GM20431 (cell line): Measurements from ENCODE around the gene MFSD12.
"Not testable (repeated sequence)": the region's sequence is repeated elsewhere in the genome, so short reads cannot be mapped to it uniquely, and the experiment has no call there.

Source experiments
- in situ Hi-C: fragments of 300-500 bp; cut with MseI, MboI; formaldehyde crosslinking; loops from one replicate; pipeline ENCODE4 v1.15.0; 2020; ENCODE audit warnings: low sequenced_read_pairs; ENCODE audit not compliant: unreplicated experiment

MFSD12 gene

GRCh38 chr19:3538965-3539755, 18.2 kb downstream of the MFSD12 start, which contains the start of gene TEKTIP1:
TSS of gene TEKTIP1 (plus strand) at chr19:3539174. CDS start at chr19:3539178, 4 bp downstream.
- in situ Hi-C loops, result no loop called here

- in situ Hi-C loops, result no loop called here
Measured at GRCh38 chr19:3538258-3538929, 19.0 kb downstream of the MFSD12 start.

- in situ Hi-C loops, result no loop called here
Measured at GRCh38 chr19:3537438-3538240, 19.7 kb downstream of the MFSD12 start.

- in situ Hi-C loops, result no loop called here
Measured at GRCh38 chr19:3537101-3537437, 20.3 kb downstream of the MFSD12 start.

GRCh38 chr19:3536429-3537100, 20.8 kb downstream of the MFSD12 start:
- in situ Hi-C loops, result no loop called here

- in situ Hi-C loops, result no loop called here
Measured at GRCh38 chr19:3535981-3536380, 21.4 kb downstream of the MFSD12 start.

GRCh38 chr19:3535563-3535965, 21.8 kb downstream of the MFSD12 start:
- in situ Hi-C loops, result no loop called here

GRCh38 chr19:3535235-3535535, 22.2 kb downstream of the MFSD12 start:
- in situ Hi-C loops, result no loop called here

- in situ Hi-C loops, result no loop called here
Measured at GRCh38 chr19:3534375-3535234, 22.8 kb downstream of the MFSD12 start.

GRCh38 chr19:3533563-3534216, 23.7 kb downstream of the MFSD12 start:
- in situ Hi-C loops, result no loop called here

GRCh38 chr19:3533033-3533432, 24.4 kb downstream of the MFSD12 start:
- in situ Hi-C loops, result no loop called here

- in situ Hi-C loops, result no loop called here
Measured at GRCh38 chr19:3532154-3532786, 25.1 kb downstream of the MFSD12 start.

GRCh38 chr19:3531716-3532115, 25.7 kb downstream of the MFSD12 start:
- in situ Hi-C loops, result no loop called here

- in situ Hi-C loops, result no loop called here
Measured at GRCh38 chr19:3530389-3530788, 27.0 kb downstream of the MFSD12 start.

GRCh38 chr19:3529299-3529698, 28.1 kb downstream of the MFSD12 start:
- in situ Hi-C loops, result not testable (repeated sequence)

- in situ Hi-C loops, result no loop called here
Measured at GRCh38 chr19:3528539-3529211, 28.7 kb downstream of the MFSD12 start.

- in situ Hi-C loops, result no loop called here
Measured at GRCh38 chr19:3528080-3528479, 29.3 kb downstream of the MFSD12 start.

- in situ Hi-C loops, result no loop called here
Measured at GRCh38 chr19:3527238-3527910, 30.0 kb downstream of the MFSD12 start.
